SKM-1 treated with dmso at 0.1 percent for 144 hours (cell line): ENCODE measurements around the gene RPS6KA3.
"Not testable (repeated sequence)": the region's sequence is repeated elsewhere in the genome, so short reads cannot be mapped to it uniquely, and the experiment has no call there.

ENCODE experiments used
- DNase-seq: peaks from one replicate; lab custom pipeline; 2025; ENCODE audit not compliant: unreplicated experiment; lab: John Stamatoyannopoulos, UW

The RPS6KA3 gene

DNA sequence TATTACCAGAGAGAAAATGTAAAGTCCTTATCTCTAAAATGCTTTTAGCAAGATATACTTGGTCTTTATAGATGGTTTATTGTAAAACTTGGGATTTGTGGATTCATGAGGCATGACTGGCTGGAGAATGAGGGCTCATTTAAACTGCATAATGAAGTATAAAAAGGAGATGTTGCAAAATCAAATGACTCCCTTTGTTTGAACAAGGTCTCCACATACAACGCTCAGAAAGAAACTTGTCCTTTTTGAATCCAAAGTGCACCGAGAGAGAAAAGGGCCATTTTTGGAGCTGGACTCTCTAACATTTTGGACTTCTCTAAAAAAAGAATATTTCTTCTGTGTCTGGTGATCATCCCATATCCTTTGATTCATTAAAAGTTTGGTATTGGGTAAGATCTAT, 117.4 kb downstream of the RPS6KA3 start:
- DNase-seq, result no peak

DNA sequence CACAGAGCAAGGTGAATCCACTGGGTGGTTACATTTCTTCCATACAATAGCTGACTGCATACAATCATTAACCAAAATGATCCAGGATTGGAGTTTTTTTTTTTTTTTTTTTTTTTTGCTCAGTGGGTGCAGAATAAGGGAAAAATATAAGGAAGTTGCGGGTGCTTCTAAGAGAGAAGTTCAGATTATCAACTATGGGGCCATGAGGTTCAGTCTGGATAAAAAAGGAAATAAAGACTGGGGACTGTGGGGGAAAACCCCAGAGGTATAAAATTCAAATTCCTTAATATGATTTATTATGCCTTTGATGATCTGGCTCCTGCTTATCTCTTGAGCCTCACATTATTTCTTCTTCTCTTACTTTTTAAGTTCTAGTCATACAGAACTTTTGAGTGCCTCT, 119.1 kb downstream of the RPS6KA3 start:
- DNase-seq, result no peak

GRCh38 chrX:20144491-20144890, 122.2 kb downstream of the RPS6KA3 start:
- no peak for DNase-seq

DNA sequence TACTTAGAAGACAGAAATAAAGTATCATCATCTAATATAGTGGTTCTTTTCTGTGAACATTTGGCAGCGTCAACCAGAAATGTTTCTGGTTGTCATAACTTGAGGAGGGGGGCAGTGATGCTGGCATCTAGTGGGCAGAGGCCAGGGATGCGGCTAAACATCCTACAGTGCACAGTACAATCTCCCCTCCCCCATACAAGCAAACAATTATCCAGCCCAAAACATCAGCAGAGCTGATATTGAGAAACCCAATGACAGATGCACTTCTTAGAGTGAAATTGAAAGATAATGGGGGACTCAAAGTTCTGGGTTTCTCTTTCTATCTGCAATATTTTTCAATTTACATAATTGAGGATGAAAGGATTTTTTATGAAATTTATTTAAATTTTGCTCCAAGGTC, 123.1 kb downstream of the RPS6KA3 start:
- DNase-seq, result no peak

GRCh38 chrX:20143111-20143510, 123.6 kb downstream of the RPS6KA3 start:
- DNase-seq, result no peak

GRCh38 chrX:20141281-20142220, 125.2 kb downstream of the RPS6KA3 start, which contains the start of gene EIF1AX:
EIF1AX (minus strand) TSS chrX:20141838; CDS start chrX:20141640, 198 bp downstream.
- DNase-seq, result peak; percentile 86

- no peak for DNase-seq
Observed at GRCh38 chrX:20140420-20140819, 126.3 kb downstream of the RPS6KA3 start.

- DNase-seq, result no peak
Observed at GRCh38 chrX:20139966-20140365, 126.7 kb downstream of the RPS6KA3 start.

DNA sequence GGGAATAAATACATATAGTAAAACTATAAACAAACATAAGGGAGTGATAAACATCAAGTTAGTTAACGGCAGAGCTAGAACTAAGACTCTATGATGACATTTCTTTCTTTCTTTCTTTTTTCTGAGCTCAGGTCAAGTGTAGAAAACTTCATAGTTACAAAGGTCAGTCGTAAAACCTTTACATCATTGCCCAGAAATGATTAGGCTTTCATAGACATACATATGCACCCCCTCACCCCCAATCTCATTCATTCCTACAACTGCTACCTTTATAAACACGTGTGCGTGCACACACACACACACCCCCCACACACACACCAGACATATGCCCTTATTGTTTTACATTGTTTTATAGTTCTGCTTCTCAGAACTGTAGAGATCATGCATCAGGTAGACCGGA, 130.8 kb downstream of the RPS6KA3 start:
- no peak for DNase-seq

GRCh38 chrX:20132666-20133065, 134.0 kb downstream of the RPS6KA3 start:
- peak; percentile 3 for DNase-seq

GRCh38 chrX:20130357-20130756, 136.4 kb downstream of the RPS6KA3 start:
- no peak for DNase-seq

DNA sequence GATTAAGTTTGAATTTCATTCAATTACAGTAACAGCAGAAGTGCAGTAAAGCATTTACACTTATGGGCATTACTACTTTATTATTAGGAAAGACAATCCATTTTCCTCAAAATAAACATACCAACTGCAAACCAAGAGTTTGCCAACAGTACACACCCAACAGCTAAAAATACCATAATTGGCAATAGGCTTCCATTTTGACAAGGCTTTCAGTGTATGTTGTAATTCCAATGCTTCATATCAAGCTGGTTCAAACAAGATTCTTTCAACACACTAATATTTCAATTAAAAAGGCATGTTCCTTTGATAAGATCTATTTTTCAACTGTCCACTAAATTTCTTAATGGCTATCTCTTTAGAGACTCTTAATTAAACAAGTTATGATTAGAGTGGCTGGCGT, 137.2 kb downstream of the RPS6KA3 start:
- DNase-seq, result no peak

DNA sequence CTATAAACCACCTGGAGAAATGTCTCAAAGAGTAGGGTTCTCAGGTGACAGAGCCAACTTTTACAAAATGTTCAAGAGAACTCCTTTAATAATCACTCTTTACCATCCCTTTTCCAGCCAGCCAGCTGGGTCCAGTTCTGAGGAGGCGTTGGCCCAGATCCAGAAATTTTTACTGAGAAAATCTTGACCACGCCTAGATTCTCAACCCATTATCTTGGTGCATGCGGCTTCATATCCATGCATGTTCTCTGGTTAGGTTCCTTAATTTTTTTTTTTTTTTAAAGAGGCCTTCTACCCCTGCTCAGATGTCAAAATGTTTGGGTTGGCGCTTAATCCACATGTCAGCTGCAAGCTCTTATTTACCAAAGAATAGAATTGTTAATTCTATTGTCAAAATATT, 138.0 kb downstream of the RPS6KA3 start:
- DNase-seq, result no peak

DNA sequence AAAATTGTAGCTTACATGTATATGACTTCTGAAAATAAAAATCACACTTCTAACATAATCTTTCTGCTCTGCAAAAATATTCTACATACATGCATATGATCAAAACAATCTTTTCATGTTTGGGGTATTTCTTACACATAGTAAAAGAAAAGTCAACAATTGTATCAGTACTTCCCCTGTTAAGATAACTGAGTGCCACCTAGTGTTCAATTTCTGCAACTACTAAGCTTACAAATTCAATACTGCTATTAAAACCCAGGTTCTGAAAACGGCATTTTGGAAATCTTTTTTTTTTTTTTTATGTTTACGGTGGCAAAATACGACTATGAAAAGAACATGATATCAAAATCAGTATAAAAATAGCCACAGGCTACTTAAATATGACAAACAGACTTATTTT, 139.3 kb downstream of the RPS6KA3 start:
- DNase-seq, result not testable (repeated sequence)

DNA sequence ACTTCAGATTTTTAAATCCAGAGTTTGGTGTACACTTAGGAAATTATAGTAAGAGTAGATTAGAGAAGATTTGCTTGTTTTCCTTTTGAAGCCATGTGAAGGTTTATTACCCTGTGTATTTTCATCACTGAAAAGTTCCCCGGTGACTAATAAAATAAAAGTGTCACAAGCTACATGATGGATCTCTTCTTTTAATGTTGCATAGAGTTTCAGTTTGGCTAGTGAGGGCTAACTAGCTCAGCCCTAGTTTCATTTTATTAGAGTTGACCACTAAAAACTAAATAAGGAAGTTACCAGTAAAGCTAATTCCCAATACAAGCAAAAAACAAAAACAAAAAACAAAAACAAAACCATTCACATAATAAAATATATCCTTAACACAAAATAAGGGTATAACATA, 139.9 kb downstream of the RPS6KA3 start:
- DNase-seq, result not testable (repeated sequence)

DNA sequence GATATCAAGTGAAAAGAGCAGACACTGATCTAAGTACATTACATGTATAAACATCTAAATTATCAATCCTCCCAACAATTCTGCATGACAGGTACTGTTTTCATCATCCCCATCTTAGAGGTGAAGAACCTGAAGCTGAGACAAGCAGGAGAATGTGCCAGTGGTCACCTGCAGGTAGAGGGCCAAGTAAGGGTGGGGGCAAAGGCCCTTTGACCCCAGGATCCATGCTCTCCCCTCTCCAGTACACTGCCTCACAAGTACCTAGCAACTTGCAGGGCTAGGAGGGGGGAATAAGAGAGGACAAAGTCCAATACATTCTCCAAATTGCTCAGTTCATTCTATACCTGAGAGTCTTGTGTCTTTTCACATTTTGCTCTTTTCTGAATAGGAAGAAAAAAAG, 141.7 kb downstream of the RPS6KA3 start:
- DNase-seq, result no peak

GRCh38 chrX:20118065-20118824, 148.5 kb downstream of the RPS6KA3 start:
- no peak for DNase-seq

DNA sequence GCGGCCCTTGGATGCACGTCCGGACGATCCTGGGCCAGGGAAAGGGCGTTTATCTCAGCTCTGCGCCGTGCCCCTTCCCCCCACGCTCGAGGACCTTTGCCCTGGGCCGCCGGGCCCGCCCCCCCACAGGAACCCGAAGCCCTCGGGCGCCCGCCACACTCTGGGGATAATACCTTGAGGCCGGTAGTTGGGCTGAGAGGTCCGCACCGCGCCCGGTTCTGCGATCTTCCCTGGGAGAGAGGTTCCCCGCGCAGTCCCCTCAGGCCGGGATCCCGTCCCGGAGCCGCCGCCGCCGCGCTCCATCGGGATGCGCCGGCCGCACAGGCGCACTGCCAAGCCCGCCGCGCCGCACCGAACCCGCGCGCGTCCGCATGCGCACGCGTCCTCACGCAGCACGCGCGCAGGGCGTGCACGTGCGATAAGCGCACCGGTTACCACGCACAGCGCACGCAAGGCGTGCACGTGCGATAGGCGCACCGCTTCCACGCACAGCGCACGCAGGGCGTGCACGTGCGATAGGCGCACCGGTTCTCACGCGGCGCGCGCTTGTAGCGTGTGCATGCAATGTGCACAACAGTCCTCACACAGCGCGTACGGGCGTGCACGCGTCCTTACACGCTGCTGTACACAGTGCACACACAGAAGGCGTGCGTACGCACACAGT, 150.0 kb downstream of the RPS6KA3 start, which contains the start of gene MAP7D2:
TSS of gene MAP7D2 (minus strand) at position 331 of the 664 bp plus-strand sequence. CDS start at position 303, 28 bp downstream.
- no peak for DNase-seq

- no peak for DNase-seq
Observed at GRCh38 chrX:20116087-20116576, 150.6 kb downstream of the RPS6KA3 start.

DNA sequence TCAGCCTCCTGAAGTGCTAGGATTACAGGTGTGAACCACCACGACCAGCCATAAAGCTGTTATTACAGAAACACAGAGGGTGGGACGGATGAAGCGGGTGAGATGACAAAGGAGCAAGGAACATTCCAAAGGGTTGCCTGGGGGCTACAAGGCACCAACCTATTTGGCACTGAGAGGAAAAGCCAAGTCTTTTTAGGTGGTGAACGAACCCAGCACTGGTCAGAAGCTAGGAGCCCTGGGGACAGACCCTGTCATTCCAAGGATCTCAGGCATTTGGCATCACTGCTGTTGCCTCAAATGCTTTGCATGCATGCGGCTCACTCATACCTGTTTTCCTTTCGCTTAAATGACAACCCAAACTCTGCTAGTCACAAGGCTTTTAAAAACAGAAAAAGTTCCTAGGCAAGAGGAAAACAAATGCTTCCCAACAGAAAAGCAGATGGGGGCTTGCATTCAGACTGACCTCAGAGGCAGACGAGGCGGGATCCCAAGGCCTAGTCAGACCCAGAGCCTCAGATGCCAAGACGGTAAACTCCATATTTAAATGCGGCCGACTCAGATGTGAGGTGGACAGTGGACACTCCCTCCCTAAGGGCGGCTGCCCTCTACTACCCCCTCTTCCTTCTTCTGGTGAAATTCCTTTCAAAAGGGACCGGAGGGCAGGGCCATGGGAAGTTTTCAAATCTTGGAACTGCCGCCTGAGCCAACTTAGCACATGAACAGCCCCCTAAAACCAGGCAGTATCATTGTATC, 154.5 kb downstream of the RPS6KA3 start:
- no peak for DNase-seq
